WTC11 (cell line): ENCODE results near the gene KCNIP3. TPM values are rescaled to one million over a fixed set of nuclear protein-coding genes. Genes with fewer than 3 reads are reported as not detected.

ENCODE experiments used
- ATAC-seq: fragments of 200-7000 bp; cut with Tn5 transposase; 2 replicates; pipeline ENCODE4 v1.10.0; 2021; ENCODE audit warnings: mild to moderate bottlenecking, moderate library complexity
- CTCF ChIA-PET: fragments of 300-600 bp; sonication (Branson Sonifier 250); formaldehyde crosslinking; loops from one replicate; lab custom pipeline; 2021; ENCODE audit warnings: antibody characterized with exemption; lab: Charles Lee
- POLR2A ChIA-PET: fragments of 350-600 bp; sonication (Branson Sonifier 250); formaldehyde crosslinking; loops from one replicate; lab custom pipeline; 2021; ENCODE audit warnings: antibody characterized with exemption; lab: Charles Lee
- DNase-seq: peaks from one replicate; pipeline ENCODE4 v3.0.0; 2021; ENCODE audit warnings: low spot score
- H3K27ac Mint-ChIP-seq: 2 replicates; pipeline ENCODE4 v1.8.0; 2021; ENCODE audit warnings: mixed read lengths
- H3K27me3 Mint-ChIP-seq: 2 replicates; pipeline ENCODE4 v1.8.0; 2021; ENCODE audit warnings: low read depth, mild to moderate bottlenecking, moderate library complexity, mixed read lengths
- H3K36me3 Mint-ChIP-seq: 2 replicates; pipeline ENCODE4 v1.8.0; 2021; ENCODE audit warnings: mixed read lengths
- H3K4me1 Mint-ChIP-seq: 2 replicates; pipeline ENCODE4 v1.8.0; 2022; ENCODE audit warnings: mixed read lengths
- H3K4me3 Mint-ChIP-seq: 2 replicates; pipeline ENCODE4 v1.8.0; 2021; ENCODE audit warnings: mild to moderate bottlenecking, moderate library complexity, mixed read lengths
- H3K9me3 Mint-ChIP-seq: 2 replicates; pipeline ENCODE4 v1.8.0; 2021; ENCODE audit warnings: mixed read lengths
- AFF4 ChIP-seq: sonication (generic); formaldehyde crosslinking; IDR thresholded peaks from 2 replicates; pipeline ENCODE4 v1.8.1; 2023; ENCODE audit warnings: mild to moderate bottlenecking, missing genetic modification reagents, borderline replicate concordance
- CBFB ChIP-seq: sonication (generic); formaldehyde crosslinking; IDR thresholded peaks from 2 replicates; pipeline ENCODE4 v1.8.1; 2022; ENCODE audit warnings: mild to moderate bottlenecking, low read depth, missing genetic modification reagents
- CREM ChIP-seq: sonication (generic); formaldehyde crosslinking; IDR thresholded peaks from 2 replicates; pipeline ENCODE4 v1.8.1; 2022; ENCODE audit warnings: mild to moderate bottlenecking, missing genetic modification reagents, moderate library complexity
- E2F4 ChIP-seq: sonication (generic); formaldehyde crosslinking; IDR thresholded peaks from 2 replicates; pipeline ENCODE4 v1.8.1; 2022; ENCODE audit warnings: low read depth, mild to moderate bottlenecking, moderate library complexity, missing genetic modification reagents, borderline replicate concordance
- ERG ChIP-seq: fragments of 250-450 bp; sonication (Bioruptor Pico); IDR thresholded peaks from 2 replicates; pipeline ENCODE4 v1.8.0; 2021; ENCODE audit warnings: mild to moderate bottlenecking
- FOXK1 ChIP-seq: sonication (generic); formaldehyde crosslinking; IDR thresholded peaks from 2 replicates; pipeline ENCODE4 v1.8.0; 2022; ENCODE audit warnings: mild to moderate bottlenecking, moderate library complexity, missing genetic modification reagents
- HMGA2 ChIP-seq: fragments of 250-450 bp; sonication (Bioruptor Pico); IDR thresholded peaks from 2 replicates; pipeline ENCODE4 v1.4.0; 2021; ENCODE audit warnings: mild to moderate bottlenecking, moderate library complexity
- JUN ChIP-seq: sonication (generic); formaldehyde crosslinking; IDR thresholded peaks from 2 replicates; pipeline ENCODE4 v1.8.0; 2023; ENCODE audit warnings: mild to moderate bottlenecking, missing genetic modification reagents
- MYBL2 ChIP-seq: sonication (generic); formaldehyde crosslinking; IDR thresholded peaks from 2 replicates; pipeline ENCODE4 v1.8.1; 2023; ENCODE audit warnings: mild to moderate bottlenecking, moderate library complexity, missing genetic modification reagents
- NFATC4 ChIP-seq: fragments of 250-450 bp; sonication (Bioruptor Pico); IDR thresholded peaks from 2 replicates; pipeline ENCODE4 v1.9.0; 2021; ENCODE audit warnings: mild to moderate bottlenecking
- NR1H2 ChIP-seq: sonication (generic); formaldehyde crosslinking; IDR thresholded peaks from 2 replicates; pipeline ENCODE4 v1.9.0; 2021; ENCODE audit warnings: mild to moderate bottlenecking, moderate library complexity, missing genetic modification reagents
- NR2C2 ChIP-seq: sonication (generic); formaldehyde crosslinking; IDR thresholded peaks from 2 replicates; pipeline ENCODE4 v1.8.0; 2022; ENCODE audit warnings: mild to moderate bottlenecking, missing genetic modification reagents
- RELA ChIP-seq: sonication (generic); formaldehyde crosslinking; IDR thresholded peaks from 2 replicates; pipeline ENCODE4 v1.8.1; 2022; ENCODE audit warnings: missing genetic modification reagents, mild to moderate bottlenecking, borderline replicate concordance
- SMAD4 ChIP-seq: sonication (generic); formaldehyde crosslinking; IDR thresholded peaks from 2 replicates; pipeline ENCODE4 v1.8.0; 2022; ENCODE audit warnings: mild to moderate bottlenecking, missing genetic modification reagents
- TCF7 ChIP-seq: sonication (generic); formaldehyde crosslinking; IDR thresholded peaks from 2 replicates; pipeline ENCODE4 v1.8.0; 2022; ENCODE audit warnings: mild to moderate bottlenecking, low read depth, missing genetic modification reagents, moderate library complexity
- ZBTB21 ChIP-seq: sonication (generic); formaldehyde crosslinking; IDR thresholded peaks from 2 replicates; pipeline ENCODE4 v1.8.1; 2023; ENCODE audit warnings: mild to moderate bottlenecking, missing genetic modification reagents, borderline replicate concordance
- ZNF121 ChIP-seq: sonication (generic); formaldehyde crosslinking; IDR thresholded peaks from 2 replicates; pipeline ENCODE4 v1.8.0; 2023; ENCODE audit warnings: missing genetic modification reagents
- ZNF219 ChIP-seq: sonication (generic); formaldehyde crosslinking; IDR thresholded peaks from 2 replicates; pipeline ENCODE4 v1.8.0; 2023; ENCODE audit warnings: missing genetic modification reagents, mild to moderate bottlenecking, borderline replicate concordance
- ZNF396 ChIP-seq: fragments of 250-450 bp; sonication (Bioruptor Pico); IDR thresholded peaks from 2 replicates; pipeline ENCODE4 v1.8.0; 2021; ENCODE audit warnings: mild to moderate bottlenecking, moderate library complexity, borderline replicate concordance
- ZNF423 ChIP-seq: fragments of 250-450 bp; sonication (Bioruptor Pico); IDR thresholded peaks from 2 replicates; pipeline ENCODE4 v2.1.2; 2022; ENCODE audit warnings: mild to moderate bottlenecking, moderate library complexity
- ZNF532 ChIP-seq: fragments of 250-450 bp; sonication (Bioruptor Pico); IDR thresholded peaks from 2 replicates; pipeline ENCODE4 v1.9.0; 2021; ENCODE audit warnings: mild to moderate bottlenecking, borderline replicate concordance
- total RNA-seq: library from RNA; stranded (reverse); gene quantifications from 3 replicates; pipeline ENCODE4 v1.2.3, GENCODE V29; 2021

KCNIP3 gene
- total RNA-seq, 1 experiment from 2014 or later = 2.1 TPM

GRCh38 chr2:95285542-95285932 lies 11.6 kb upstream of the KCNIP3 start:
- ChIA-PET CTCF (interaction anchor here (4.7 kb wide), 1 partner anchor 52 kb away, joined by 32 read pairs; no protein-coding TSS in a partner anchor), POLR2A (no interaction called here)
- no peak for DNase-seq
- no peak overlapping the region for H3K4me3 Mint-ChIP-seq
- peaks cover 7% of the 10 kb centered on the region for H3K9me3 Mint-ChIP-seq
- H3K4me1 Mint-ChIP-seq = 0 out of 2 replicates have a peak, but pooled peaks cover 6% of the 10 kb centered on the region
- no peak for ATAC-seq
- TF ChIP-seq NR2C2 (CRISPR knock-in tag) = no peak
- H3K27ac Mint-ChIP-seq = no peak overlapping the region
- H3K27me3 Mint-ChIP-seq = peaks cover 2% of the 10 kb centered on the region
- H3K36me3 Mint-ChIP-seq = peaks cover 7% of the 10 kb centered on the region

GRCh38 chr2:95287336-95287735 lies 9.8 kb upstream of the KCNIP3 start:
- TF ChIP-seq CREM (CRISPR knock-in tag) = no peak
- TF ChIP-seq JUN (CRISPR knock-in tag) = no peak
- TF ChIP-seq TCF7 (CRISPR knock-in tag) = no peak
- TF ChIP-seq SMAD4 = no peak
- no peak for TF ChIP-seq E2F4 (CRISPR knock-in tag)
- no peak for TF ChIP-seq ZNF423 (CRISPR knock-in tag)
- no peak for TF ChIP-seq ERG (CRISPR knock-in tag)
- TF ChIP-seq HMGA2 (CRISPR knock-in tag) = no peak
- TF ChIP-seq ZNF219 (CRISPR knock-in tag) = no peak
- TF ChIP-seq FOXK1 (CRISPR knock-in tag) = no peak
- TF ChIP-seq RELA (CRISPR knock-in tag) = no peak
- no peak for TF ChIP-seq AFF4 (CRISPR knock-in tag)
- TF ChIP-seq ZBTB21 = no peak
- no peak for TF ChIP-seq CBFB (CRISPR knock-in tag)
- TF ChIP-seq MYBL2 (CRISPR knock-in tag) = no peak
- TF ChIP-seq, all 79 proteins: peak for 0
- Mint-ChIP-seq H3K4me3 (no peak overlapping the region), H3K4me1 (0 out of 2 replicates have a peak, but pooled peaks cover 6% of the 10 kb centered on the region), H3K27ac (no peak overlapping the region; the same call in 1 of the 2 replicates), H3K27me3 (peaks cover 5% of the 10 kb centered on the region), H3K9me3 (peaks cover 19% of the 10 kb centered on the region), H3K36me3 (peaks cover 16% of the 10 kb centered on the region)
- ATAC-seq (no peak), DNase-seq (no peak)
- ChIA-PET POLR2A (no interaction called here), CTCF (interaction anchor here (1.2 to 4.7 kb wide), 3 partner anchors 10 to 54 kb away, joined by 3 to 32 read pairs (median 28); no protein-coding TSS in a partner anchor)

GRCh38 chr2:95287806-95288205 lies 9.3 kb upstream of the KCNIP3 start:
- POLR2A ChIA-PET = no interaction called here
- peaks cover 19% of the 10 kb centered on the region for H3K36me3 Mint-ChIP-seq
- no peak overlapping the region; the same call in 1 of the 2 replicates for H3K27ac Mint-ChIP-seq
- peaks cover 20% of the 10 kb centered on the region for H3K9me3 Mint-ChIP-seq
- H3K27me3 Mint-ChIP-seq = peaks cover 5% of the 10 kb centered on the region
- H3K4me3 Mint-ChIP-seq = no peak overlapping the region
- no peak for ATAC-seq
- 0 out of 2 replicates have a peak, but pooled peaks cover 6% of the 10 kb centered on the region for H3K4me1 Mint-ChIP-seq
- CTCF ChIA-PET = interaction anchor here (1.2 to 4.7 kb wide), 4 partner anchors 11 to 88 kb away, joined by 3 to 32 read pairs (median 16); no protein-coding TSS in a partner anchor
- no peak for DNase-seq
- TF ChIP-seq FOXK1 (CRISPR knock-in tag) = no peak
- TF ChIP-seq NR2C2 (CRISPR knock-in tag) = no peak
- TF ChIP-seq ZNF396 (CRISPR knock-in tag) = no peak
- no peak for TF ChIP-seq NR1H2 (CRISPR knock-in tag)
- no peak for TF ChIP-seq NFATC4 (CRISPR knock-in tag)
- TF ChIP-seq ZNF121 (CRISPR knock-in tag) = no peak
- no peak for TF ChIP-seq MYBL2 (CRISPR knock-in tag)
- no peak for TF ChIP-seq ZNF532 (CRISPR knock-in tag)
